GM18858 (cell line): ENCODE measurements around the gene PLPP7.

Source experiments
- ATAC-seq: cut with Tn5 transposase; IDR thresholded peaks from one replicate; pipeline ENCODE4 v1.9.1; 2021; ENCODE audit not compliant: unreplicated experiment

PLPP7 gene

GRCh38 chr9:131280660-131281059 is 8.9 kb upstream of the PLPP7 start:
- no peak for ATAC-seq

- no peak for ATAC-seq
Observed at GRCh38 chr9:131281119-131281965, 8.2 kb upstream of the PLPP7 start.

GRCh38 chr9:131282175-131282574 is 7.3 kb upstream of the PLPP7 start:
- no peak for ATAC-seq

- ATAC-seq = no peak
Observed at GRCh38 chr9:131282688-131283422, 6.7 kb upstream of the PLPP7 start.

GRCh38 chr9:131284856-131285255 is 4.7 kb upstream of the PLPP7 start:
- no peak for ATAC-seq

GRCh38 chr9:131287359-131287758 is 2.2 kb upstream of the PLPP7 start:
- ATAC-seq = no peak

- no peak for ATAC-seq
Observed at GRCh38 chr9:131288217-131288616, 1.3 kb upstream of the PLPP7 start.

- no peak for ATAC-seq
Observed at GRCh38 chr9:131290036-131290766, 678 bp downstream of the PLPP7 start.

- ATAC-seq = no peak
Observed at GRCh38 chr9:131290767-131291370, 1.3 kb downstream of the PLPP7 start.

GRCh38 chr9:131291795-131292315 is 2.3 kb downstream of the PLPP7 start:
- no peak for ATAC-seq

GRCh38 chr9:131292937-131293336 is 3.4 kb downstream of the PLPP7 start:
- no peak for ATAC-seq

GRCh38 chr9:131296460-131296859 is 6.9 kb downstream of the PLPP7 start:
- no peak for ATAC-seq

- no peak for ATAC-seq
Observed at GRCh38 chr9:131296906-131297500, 7.5 kb downstream of the PLPP7 start.

GRCh38 chr9:131297903-131298302 is 8.4 kb downstream of the PLPP7 start:
- ATAC-seq = no peak

GRCh38 chr9:131298341-131298740 is 8.8 kb downstream of the PLPP7 start:
- ATAC-seq = no peak

GRCh38 chr9:131298816-131299215 is 9.3 kb downstream of the PLPP7 start:
- no peak for ATAC-seq

GRCh38 chr9:131299346-131299960 is 9.9 kb downstream of the PLPP7 start:
- no peak for ATAC-seq

GRCh38 chr9:131299961-131300347 is 10.4 kb downstream of the PLPP7 start:
- no peak for ATAC-seq

GRCh38 chr9:131300444-131300843 is 10.9 kb downstream of the PLPP7 start:
- ATAC-seq = no peak
